ENCODE data around the gene TIMP3. TPM values are rescaled to one million over a fixed set of nuclear protein-coding genes. Genes with fewer than 3 reads are reported as not detected.

Gene TIMP3
- total and polyA plus RNA-seq, 3 donors from 2014 or later = 200 to 214 (median 201) TPM

DNA sequence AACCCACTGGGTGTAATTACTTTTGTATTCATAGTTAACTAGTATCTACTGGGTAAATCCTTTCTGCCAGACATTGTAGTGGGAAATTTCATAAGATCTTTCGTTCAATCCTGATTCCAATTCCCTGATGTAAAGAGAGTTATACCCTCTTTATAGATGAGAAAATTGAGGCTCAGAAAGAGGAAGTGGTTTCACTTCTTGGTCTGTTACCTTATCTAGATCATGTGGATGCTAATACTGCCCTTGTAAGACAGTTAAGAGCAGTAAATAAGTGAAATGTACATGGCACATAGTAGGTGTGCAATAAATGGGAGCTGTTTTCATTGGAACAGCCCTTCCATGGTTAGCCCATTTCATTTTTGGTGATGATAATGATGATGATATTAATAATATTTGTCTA, 46.7 kb downstream of the TIMP3 start:
- intact Hi-C loops (cut with DNase I; ENCODE audit: low total_unique reads) = no loop called here
- H3K27ac ChIP-seq = no peak overlapping the region

DNA sequence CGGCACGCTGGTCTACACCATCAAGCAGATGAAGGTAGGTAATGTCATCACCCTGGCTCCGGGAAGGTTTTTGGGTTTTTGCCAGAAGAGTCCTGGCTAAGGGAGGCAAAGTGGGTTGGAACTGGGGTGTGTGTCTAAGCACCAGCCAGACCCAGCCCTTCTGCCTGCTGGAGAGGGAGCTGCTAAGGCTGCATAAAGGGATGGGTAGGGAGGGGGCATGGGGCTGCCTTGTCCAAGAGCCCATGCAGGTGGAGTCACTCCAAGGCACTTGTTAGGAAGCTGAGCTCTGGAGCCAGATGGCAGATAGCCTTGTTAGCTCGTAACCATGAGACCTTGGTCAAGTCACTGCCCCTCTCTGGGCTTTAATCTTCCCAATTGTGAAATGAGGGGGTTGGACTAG, 48.0 kb downstream of the TIMP3 start:
- TF ChIP-seq POLR2A (IDR thresholded peaks at IDR 0.05) = no peak
- TF ChIP-seq, protein P1, sequence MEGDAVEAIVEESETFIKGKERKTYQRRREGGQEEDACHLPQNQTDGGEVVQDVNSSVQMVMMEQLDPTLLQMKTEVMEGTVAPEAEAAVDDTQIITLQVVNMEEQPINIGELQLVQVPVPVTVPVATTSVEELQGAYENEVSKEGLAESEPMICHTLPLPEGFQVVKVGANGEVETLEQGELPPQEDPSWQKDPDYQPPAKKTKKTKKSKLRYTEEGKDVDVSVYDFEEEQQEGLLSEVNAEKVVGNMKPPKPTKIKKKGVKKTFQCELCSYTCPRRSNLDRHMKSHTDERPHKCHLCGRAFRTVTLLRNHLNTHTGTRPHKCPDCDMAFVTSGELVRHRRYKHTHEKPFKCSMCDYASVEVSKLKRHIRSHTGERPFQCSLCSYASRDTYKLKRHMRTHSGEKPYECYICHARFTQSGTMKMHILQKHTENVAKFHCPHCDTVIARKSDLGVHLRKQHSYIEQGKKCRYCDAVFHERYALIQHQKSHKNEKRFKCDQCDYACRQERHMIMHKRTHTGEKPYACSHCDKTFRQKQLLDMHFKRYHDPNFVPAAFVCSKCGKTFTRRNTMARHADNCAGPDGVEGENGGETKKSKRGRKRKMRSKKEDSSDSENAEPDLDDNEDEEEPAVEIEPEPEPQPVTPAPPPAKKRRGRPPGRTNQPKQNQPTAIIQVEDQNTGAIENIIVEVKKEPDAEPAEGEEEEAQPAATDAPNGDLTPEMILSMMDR (IDR thresholded peaks at IDR 0.05) = no peak
- intact Hi-C loops (cut with DNase I; ENCODE audit: low total_unique reads) = no loop called here
- 67 to 80% methylated on average over 1 to 4 of the region's 4 CpGs for WGBS, 2 donors
- Histone ChIP-seq H3K27ac (peak overlapping the region in 1 of 2 donors; percentile 84), H3K9me3 (no peaks in the 10 kb centered on the region), H3K4me1 (peaks cover 59% of the 10 kb centered on the region), H3K27me3 (no peaks in the 10 kb centered on the region), H3K36me3 (ENCODE audit: low read depth, missing control alignments) (no peaks in the 10 kb centered on the region), H3K4me3 (no peak overlapping the region)
- DNase-seq = no peak

More for the DNA sequence above, 46.7 kb downstream of the TIMP3 start:
- TF ChIP-seq, protein P1 (IDR thresholded peaks at IDR 0.05) = no peak
- no peak for TF ChIP-seq POLR2A (IDR thresholded peaks at IDR 0.05)
- Histone ChIP-seq H3K4me3 (no peak overlapping the region), H3K4me1 (peaks cover 46% of the 10 kb centered on the region), H3K27me3 (no peaks in the 10 kb centered on the region), H3K36me3 (ENCODE audit: low read depth, missing control alignments) (no peaks in the 10 kb centered on the region), H3K9me3 (no peaks in the 10 kb centered on the region)
- 0 to 86% methylated on average over 1 of the region's 1 CpG for WGBS, 2 donors
- DNase-seq = no peak

DNA sequence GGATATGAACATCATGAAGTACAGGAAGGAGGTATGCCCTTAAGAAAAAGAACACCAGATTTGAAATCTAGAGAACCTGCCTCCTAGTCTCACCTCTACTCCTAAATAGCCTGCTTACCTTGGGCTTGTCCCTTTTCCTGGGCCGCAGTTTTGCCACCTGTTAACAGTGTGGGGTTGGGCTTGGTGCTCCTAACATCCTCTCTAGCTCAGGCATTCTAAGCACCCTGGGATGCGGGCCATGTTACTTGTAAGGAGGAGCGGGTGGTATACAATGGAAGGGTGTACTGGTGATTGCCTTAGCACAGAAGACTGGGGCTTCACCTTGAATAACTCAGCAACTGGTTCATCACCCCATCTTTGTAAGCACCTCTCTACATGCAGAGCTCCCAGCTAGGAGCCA, 48.7 kb downstream of the TIMP3 start:
- H3K4me1 ChIP-seq = peaks cover 59% of the 10 kb centered on the region
- H3K9me3 ChIP-seq = no peaks in the 10 kb centered on the region
- peak overlapping the region in 1 of 2 donors; percentile 84 for H3K27ac ChIP-seq
- intact Hi-C loops (cut with DNase I; ENCODE audit: low total_unique reads) = loop anchor here (5.0 kb wide), 1 partner anchor 318 kb away; no protein-coding TSS in a partner anchor
- no peak overlapping the region for H3K4me3 ChIP-seq
- H3K36me3 ChIP-seq (ENCODE audit: low read depth, missing control alignments) = no peaks in the 10 kb centered on the region
- 94 to 97% methylated on average over 3 of the region's 3 CpGs for WGBS, 2 donors
- no peaks in the 10 kb centered on the region for H3K27me3 ChIP-seq
- TF ChIP-seq, protein P1 (IDR thresholded peaks at IDR 0.05) = no peak
- no peak for TF ChIP-seq POLR2A (IDR thresholded peaks at IDR 0.05)
- no peak for DNase-seq

DNA sequence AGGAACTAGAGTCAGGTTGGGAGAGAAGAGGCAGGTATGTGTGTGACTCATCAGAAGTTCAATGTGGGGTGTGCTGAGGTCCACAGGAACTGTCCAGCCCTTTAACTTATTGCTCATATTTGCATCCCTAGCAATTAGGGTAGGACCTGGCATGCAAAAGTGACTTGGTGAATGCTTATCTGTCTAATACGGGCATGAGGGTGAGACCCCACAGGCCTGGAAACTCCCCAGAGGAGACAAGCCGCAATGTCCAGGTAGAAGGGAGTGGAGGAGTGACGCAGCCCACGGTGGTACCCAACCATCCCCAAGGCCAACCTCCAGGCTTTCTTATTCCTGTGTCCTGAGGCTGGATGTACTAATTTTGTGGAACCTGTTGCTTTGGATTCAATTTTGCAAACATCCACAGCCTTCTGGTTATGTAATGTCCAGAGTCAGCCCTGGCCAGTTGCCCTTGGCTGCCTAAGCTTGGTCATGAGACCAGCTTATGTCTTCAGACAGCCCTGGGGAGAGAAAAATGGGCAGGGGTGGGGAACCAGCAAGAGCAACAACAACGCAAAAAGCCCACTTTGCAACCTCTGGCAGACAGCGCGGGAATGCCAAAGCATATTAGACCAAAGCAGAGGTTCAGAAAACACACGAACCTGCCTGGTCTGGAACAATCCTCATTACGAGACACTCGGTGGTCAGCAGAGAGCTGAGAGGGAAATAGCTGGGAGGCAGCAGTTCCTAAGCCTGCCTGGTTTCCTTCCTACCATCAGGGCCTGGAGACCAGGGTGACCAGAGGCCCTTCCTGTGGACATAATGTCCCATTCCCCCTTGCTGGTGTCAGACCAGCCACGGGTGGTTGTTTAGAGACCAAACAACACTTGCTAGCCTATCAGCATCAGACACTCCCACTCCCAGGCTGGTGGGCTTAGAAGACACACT, 49.3 kb downstream of the TIMP3 start:
- no peak overlapping the region for H3K4me3 ChIP-seq

More for the DNA sequence above, 49.3 kb downstream of the TIMP3 start:
- no peak for TF ChIP-seq POLR2A (IDR thresholded peaks at IDR 0.05)
- TF ChIP-seq, protein P1 (IDR thresholded peaks at IDR 0.05) = no peak
- Histone ChIP-seq H3K9me3 (no peaks in the 10 kb centered on the region), H3K4me1 (peaks cover 59% of the 10 kb centered on the region), H3K36me3 (ENCODE audit: low read depth, missing control alignments) (no peaks in the 10 kb centered on the region), H3K27ac (peak overlapping the region; percentile 77 to 84), H3K27me3 (no peaks in the 10 kb centered on the region)
- peak; percentile 88 for DNase-seq
- WGBS, 2 donors = 47 to 55% methylated on average over 11 of the region's 11 CpGs
- intact Hi-C loops (cut with DNase I; ENCODE audit: low total_unique reads) = loop anchor here (5.0 kb wide), 1 partner anchor 319 kb away; no protein-coding TSS in a partner anchor
